GM08714 (cell line): ENCODE measurements around the gene RPLP1.

Experiments
- H3K4me3 ChIP-seq: fragments of 200-500 bp; sonication (Bioruptor generic); 2 replicates; pipeline ENCODE4 v1.5.1; 2014; ENCODE audit warnings: mild to moderate bottlenecking, low read length, inconsistent platforms
- ZNF274 ChIP-seq: IDR thresholded peaks from 2 replicates; pipeline ENCODE4 v1.6.1; 2012; ENCODE audit warnings: mild to moderate bottlenecking, low read depth, low read length

Gene RPLP1

GRCh38 chr15:69468241-69469121, 15.9 kb downstream of the RPLP1 start:
- no peak for TF ChIP-seq ZNF274
- H3K4me3 ChIP-seq: no peak overlapping the region

- no peak for TF ChIP-seq ZNF274
- H3K4me3 ChIP-seq: no peak overlapping the region
Observed at GRCh38 chr15:69469467-69470201, 17.0 kb downstream of the RPLP1 start.

DNA sequence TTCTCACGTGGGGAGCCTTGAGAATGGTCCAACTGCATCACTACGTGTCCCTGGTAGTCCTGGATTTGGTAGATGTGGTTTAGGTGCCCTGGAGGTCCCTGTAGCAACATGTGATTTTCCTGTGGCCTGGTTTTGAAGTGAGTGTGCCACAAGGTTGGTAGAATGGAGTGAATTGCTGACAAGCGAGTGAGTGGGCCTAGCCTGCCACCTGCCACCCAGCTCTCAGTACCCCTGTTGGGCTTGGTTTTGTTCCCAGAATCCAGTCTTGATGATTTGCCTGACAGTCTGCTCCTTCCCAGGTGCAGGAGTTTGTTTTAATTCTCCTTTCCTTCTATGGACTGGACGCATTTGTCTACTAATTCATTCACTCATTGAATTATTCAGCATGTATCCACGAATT, 19.4 kb downstream of the RPLP1 start:
- no peak overlapping the region for H3K4me3 ChIP-seq
- TF ChIP-seq ZNF274: no peak

DNA sequence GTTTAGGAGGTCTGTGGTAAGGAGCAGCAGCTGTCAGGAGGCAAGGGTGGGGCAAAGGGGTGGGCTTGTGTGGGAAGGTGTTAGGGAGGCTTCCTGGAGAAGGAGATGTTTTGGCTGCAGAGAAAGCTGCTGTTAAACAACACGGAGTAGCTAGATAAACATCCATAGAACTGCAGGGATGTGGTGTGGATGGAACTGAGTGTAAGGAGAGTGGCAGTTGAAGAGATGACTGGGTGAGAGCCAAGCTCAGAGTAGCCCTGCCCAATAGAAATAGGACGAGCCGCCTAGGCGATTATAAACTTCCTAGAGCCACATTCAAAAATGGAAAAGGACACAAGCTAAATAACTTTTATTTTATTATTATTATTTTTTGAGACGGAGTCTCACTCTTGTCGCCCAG, 19.9 kb downstream of the RPLP1 start:
- no peak overlapping the region for H3K4me3 ChIP-seq
- no peak for TF ChIP-seq ZNF274

DNA sequence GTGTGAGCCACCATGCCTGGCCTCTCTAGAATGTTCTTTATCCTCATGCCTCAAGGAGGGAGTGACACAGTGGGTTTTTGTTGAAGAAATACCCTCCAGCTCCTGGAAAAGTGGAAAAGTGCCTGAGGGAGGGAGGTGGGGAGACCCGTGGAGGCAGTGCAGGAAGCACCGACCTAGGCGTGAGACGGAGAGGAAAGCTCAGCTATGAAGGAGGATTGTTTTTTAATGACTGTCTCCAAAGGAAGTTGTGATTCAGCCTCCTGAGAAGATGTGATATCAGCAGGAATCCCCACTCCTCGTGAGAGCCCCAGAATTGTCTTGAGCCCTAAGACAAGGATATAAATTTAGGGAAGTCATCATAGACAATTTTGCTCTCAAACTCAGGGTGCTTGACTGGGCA, 21.7 kb downstream of the RPLP1 start:
- TF ChIP-seq ZNF274: no peak
- no peak overlapping the region for H3K4me3 ChIP-seq

- no peak for TF ChIP-seq ZNF274
- H3K4me3 ChIP-seq: no peak overlapping the region
Observed at GRCh38 chr15:69474846-69475455, 22.3 kb downstream of the RPLP1 start.

- no peak overlapping the region for H3K4me3 ChIP-seq
- no peak for TF ChIP-seq ZNF274
Observed at GRCh38 chr15:69475769-69476358, 23.2 kb downstream of the RPLP1 start.

DNA sequence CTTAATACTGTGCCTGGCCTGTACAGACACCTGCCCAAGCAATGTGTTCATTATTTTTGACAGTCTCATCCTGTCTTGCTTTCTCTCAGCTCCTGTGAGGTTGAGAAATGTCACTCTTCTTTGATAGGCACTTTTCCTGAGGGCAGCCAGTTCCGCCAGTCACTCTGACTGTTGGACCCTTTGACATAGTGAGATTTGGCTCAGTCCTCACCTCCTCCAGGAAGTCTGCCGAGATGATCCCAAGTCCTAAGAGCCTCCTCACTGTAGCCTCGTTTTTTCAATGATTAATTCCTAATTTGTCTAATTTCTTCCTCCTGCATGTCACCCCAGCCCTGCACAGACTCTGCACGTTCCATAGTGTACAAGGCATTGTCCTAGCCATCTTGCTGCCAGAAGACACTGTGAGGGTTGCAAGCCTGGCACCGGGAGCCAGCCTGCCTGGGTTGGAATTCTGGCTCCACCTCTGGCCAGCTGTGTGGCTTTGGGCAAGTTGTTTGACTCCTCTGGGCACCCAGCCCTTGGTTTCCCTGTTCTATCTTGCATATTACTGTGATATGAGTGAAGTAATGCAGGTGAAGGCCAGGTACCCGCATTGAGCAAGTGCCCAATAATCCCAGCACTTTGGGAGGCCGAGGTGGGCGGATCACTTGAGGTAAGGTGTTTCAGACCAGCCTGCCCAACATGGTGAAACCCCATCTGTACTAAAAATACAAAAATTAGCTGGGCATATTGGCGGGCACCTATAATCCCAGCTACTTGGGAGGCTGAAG, 24.3 kb downstream of the RPLP1 start:
- TF ChIP-seq ZNF274: no peak
- H3K4me3 ChIP-seq: no peak overlapping the region

DNA sequence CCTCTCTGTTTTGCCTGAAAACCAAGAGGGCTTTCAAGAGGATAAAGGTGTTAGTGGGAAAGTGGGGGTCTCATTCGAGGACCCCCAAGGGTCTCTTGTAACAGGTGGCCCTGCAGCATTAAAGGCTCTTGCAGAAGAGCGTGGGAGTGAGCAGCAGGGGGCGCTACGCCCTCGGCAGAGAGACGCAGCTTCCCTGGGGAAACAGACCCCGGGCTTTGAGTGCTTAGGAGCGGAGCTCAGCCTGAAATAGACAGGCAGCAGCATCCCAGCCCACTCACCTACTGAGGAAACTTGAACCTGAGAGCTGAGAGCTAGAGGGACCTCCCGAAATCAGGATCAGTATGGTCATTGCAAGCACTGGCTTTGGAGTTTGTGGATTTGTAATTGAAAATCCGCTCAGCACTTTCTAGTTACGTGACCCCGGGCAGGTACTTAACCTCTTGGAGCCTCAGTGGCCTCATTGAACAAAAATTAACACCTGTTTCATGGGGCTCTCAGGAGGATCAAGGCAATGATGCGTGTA, 25.7 kb downstream of the RPLP1 start:
- TF ChIP-seq ZNF274: no peak
- H3K4me3 ChIP-seq: no peak overlapping the region

DNA sequence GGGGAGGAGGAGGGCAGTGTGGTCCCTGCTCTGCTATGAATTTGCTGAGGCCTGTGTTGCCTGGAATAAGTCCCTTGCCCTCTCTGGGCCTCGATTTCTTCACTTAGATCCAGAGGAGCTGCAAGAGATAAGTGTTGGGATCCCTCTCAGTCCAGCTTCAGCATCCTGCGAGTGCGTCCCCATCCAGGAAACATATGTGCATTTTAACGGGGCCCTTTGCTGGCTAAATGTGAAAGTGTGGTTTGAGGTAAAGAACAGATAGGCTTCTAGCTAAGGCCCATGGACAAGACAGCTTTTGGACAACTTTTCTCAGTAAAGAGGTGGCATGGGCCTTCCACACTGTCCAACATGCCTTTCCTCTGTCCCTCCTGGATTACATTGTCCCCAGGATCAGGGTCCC, 26.5 kb downstream of the RPLP1 start:
- H3K4me3 ChIP-seq: no peak overlapping the region
- no peak for TF ChIP-seq ZNF274

GRCh38 chr15:69479971-69480370, 27.4 kb downstream of the RPLP1 start:
- no peak for TF ChIP-seq ZNF274
- no peak overlapping the region for H3K4me3 ChIP-seq

- no peak overlapping the region for H3K4me3 ChIP-seq
- TF ChIP-seq ZNF274: no peak
Observed at GRCh38 chr15:69480932-69481331, 28.3 kb downstream of the RPLP1 start.

DNA sequence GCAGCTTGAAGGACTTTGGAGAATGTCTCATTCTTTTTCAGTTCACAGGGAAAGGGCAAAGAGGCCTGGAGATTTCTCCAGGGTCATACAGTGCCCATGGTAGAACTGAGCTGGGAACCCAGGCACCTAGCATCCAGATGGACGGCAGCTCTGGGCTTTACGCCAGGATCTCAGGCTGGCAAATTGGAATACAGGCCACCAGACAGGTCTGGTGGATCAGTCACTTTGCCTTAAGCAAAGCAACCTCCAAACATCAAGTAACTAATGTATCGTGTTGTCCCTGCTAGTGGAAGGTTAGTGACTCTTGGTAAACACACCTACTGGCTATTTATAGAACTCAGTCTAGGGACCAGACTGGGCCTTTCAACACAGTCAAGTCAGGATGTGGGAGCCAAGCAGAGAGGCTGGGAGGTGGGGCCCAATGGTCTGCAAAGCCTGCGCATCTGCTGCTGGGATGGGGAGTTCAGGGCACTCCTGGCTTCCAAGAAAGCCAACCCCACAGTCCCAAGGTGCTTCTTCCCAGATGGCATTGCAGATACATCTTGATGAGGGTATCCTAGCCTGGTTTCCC, 30.2 kb downstream of the RPLP1 start:
- TF ChIP-seq ZNF274: no peak

More for the DNA sequence above, 30.2 kb downstream of the RPLP1 start:
- H3K4me3 ChIP-seq: no peak overlapping the region
